ENCODE results near the gene LHFPL2.
A peak's percentile ranks its signal among the peaks of the same experiment; 100 is the strongest.

Gene LHFPL2

DNA sequence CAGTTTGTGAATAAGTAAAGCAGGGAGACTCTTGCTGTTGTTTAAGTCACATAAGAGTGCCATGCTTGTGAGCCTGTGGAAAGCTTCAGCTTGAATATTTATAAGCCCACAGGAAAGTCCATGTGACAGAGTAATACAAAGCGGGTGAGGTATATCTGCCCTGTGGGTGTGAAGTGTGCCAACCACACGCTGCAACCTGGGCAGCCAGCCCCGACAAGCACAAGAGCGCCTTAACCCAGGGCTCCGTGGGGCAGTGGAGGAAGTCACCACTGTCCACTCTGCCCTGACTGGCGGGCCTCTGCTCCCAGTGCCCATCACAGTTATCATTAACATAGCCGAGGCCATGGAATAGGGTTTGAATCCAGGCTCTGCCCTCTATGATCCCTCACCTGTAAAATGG lies 155.9 kb downstream of the LHFPL2 start:
- POLR2A ChIA-PET: no interaction called here

DNA sequence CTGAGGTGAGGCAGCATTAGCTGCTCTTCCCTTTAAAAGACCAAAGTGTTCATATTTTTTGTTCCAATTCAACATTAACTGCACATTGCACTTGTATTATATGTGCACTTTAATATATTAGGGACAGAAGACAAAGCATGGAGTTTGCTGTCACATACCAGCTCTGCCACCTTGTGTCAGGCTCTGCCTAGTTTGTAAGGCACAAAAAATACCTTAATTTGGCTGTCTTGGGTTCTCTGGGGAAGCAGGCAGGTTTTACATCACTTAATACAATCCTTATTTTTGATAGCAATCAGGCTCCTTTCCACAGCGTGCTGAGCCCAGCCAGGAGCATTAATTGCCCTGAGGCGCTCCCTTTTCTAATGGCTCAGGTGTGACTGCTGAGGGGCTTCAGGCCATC lies 156.3 kb downstream of the LHFPL2 start:
- TF ChIP-seq, protein P1, sequence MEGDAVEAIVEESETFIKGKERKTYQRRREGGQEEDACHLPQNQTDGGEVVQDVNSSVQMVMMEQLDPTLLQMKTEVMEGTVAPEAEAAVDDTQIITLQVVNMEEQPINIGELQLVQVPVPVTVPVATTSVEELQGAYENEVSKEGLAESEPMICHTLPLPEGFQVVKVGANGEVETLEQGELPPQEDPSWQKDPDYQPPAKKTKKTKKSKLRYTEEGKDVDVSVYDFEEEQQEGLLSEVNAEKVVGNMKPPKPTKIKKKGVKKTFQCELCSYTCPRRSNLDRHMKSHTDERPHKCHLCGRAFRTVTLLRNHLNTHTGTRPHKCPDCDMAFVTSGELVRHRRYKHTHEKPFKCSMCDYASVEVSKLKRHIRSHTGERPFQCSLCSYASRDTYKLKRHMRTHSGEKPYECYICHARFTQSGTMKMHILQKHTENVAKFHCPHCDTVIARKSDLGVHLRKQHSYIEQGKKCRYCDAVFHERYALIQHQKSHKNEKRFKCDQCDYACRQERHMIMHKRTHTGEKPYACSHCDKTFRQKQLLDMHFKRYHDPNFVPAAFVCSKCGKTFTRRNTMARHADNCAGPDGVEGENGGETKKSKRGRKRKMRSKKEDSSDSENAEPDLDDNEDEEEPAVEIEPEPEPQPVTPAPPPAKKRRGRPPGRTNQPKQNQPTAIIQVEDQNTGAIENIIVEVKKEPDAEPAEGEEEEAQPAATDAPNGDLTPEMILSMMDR (IDR thresholded peaks at IDR 0.05; ENCODE audit: control extremely low read depth, extremely low read depth, low read depth, missing control alignments): no peak
- DNase-seq (ENCODE audit: extremely low spot score): no peak
- ChIA-PET CTCF (interaction anchor here (1.0 to 1.6 kb wide), 3 partner anchors 10 to 25 kb away, joined by 3 to 4 read pairs (median 4); no protein-coding TSS in a partner anchor), POLR2A (no interaction called here)

More for the DNA sequence above, 155.9 kb downstream of the LHFPL2 start:
- TF ChIP-seq, protein P1 (IDR thresholded peaks at IDR 0.05; ENCODE audit: control extremely low read depth, extremely low read depth, low read depth, missing control alignments): no peak
- no peak for DNase-seq (ENCODE audit: extremely low spot score)
- CTCF ChIA-PET: interaction anchor here (0.7 to 1.6 kb wide), 3 partner anchors 9 to 18 kb away, joined by 3 to 4 read pairs (median 4); no protein-coding TSS in a partner anchor

DNA sequence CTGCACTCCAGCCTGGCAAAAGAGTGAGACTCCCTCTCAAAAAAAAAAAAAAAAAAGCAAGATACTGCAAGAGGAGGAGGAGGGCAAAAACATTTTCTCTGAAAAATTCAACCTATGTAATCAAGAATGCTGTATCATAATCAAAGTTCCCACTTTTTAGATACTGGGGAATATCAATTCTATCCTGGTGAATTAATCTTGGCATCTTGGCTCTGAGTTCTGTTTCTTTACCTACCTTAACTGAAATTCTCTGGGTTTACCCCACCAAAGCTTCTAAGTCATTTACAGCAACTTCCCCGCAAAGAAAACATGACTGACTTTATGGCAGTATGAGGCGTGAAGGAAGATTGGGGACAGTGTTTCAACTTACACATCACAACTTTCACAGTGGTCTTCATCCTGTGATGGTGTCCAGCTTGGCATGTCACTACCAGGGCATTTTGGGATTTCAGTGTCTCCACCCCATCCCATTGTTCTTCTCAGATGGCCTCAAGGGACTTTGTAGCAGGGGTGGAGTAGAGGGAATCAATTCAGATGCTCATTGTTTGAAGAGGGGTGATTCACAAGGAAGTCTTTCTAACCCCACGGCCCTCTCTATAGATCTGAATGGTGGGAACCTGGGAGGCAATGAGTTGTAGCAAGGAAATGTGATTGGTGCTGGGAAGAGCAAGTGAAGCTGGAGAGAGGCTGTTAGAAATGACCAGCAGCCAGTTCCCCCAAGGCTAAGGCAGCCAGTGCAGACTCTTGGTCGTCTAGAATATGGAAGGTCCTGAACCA lies 157.7 kb downstream of the LHFPL2 start:
- no peak for DNase-seq (ENCODE audit: extremely low spot score)
- POLR2A ChIA-PET: interaction anchor here (0.7 kb wide), 1 partner anchor 160 kb away, joined by 3 read pairs; no protein-coding TSS in a partner anchor
- TF ChIP-seq, protein P1 (IDR thresholded peaks at IDR 0.05; ENCODE audit: control extremely low read depth, extremely low read depth, low read depth, missing control alignments): no peak
- CTCF ChIA-PET: interaction anchor here (1.0 to 1.6 kb wide), 3 partner anchors 11 to 24 kb away, joined by 3 to 4 read pairs (median 4); no protein-coding TSS in a partner anchor

DNA sequence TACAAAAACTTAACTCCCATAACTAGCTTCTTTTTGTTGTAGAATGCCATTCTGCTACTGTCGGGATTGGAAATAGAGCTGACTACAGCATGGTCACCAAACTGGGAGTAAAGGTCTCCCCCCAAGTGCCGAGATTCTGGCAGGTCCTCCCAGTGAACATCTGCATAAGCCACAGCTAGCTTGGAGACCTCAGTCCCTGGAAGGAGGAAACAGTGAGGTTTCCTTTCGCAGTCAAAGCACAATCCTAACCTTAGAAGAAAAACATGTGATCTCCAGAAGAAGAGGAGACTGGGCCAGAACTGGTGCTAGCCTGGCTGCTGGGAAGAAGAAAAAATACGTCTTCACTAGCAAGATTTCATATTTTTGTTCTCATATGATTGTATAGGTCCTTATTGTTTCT lies 160.7 kb downstream of the LHFPL2 start:
- POLR2A ChIA-PET: no interaction called here
- DNase-seq (ENCODE audit: extremely low spot score): no peak

DNA sequence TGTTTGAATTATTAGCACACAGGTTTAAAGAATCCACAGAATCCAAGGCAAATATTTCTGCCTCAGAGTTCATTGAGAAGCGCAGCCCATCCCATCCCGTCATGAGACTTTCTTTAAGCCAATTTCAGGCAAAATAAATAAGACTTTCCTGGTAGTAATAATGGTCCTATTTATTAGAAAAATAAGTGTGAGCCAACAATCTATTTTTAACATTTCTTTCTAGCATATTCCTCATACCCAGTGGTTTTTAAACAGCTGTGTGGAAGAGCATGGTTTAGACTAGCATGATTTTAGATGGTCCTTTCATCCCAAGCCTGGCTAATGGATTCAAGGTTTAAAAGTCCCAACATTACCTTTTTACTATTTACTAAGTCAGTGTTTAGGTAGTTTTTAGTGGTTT lies 162.4 kb downstream of the LHFPL2 start:
- no peak for DNase-seq (ENCODE audit: extremely low spot score)
- CTCF ChIA-PET: interaction anchor here (1.1 kb wide), 1 partner anchor 40 kb away, joined by 3 read pairs; no protein-coding TSS in a partner anchor
- TF ChIP-seq, protein P1 (IDR thresholded peaks at IDR 0.05; ENCODE audit: control extremely low read depth, extremely low read depth, low read depth, missing control alignments): no peak
- POLR2A ChIA-PET: no interaction called here

More for the DNA sequence above, 160.7 kb downstream of the LHFPL2 start:
- TF ChIP-seq, protein P1 (IDR thresholded peaks at IDR 0.05; ENCODE audit: control extremely low read depth, extremely low read depth, low read depth, missing control alignments): no peak
- CTCF ChIA-PET: interaction anchor here (1.3 kb wide), 2 partner anchors 15 to 46 kb away, joined by 3 to 5 read pairs; no protein-coding TSS in a partner anchor

DNA sequence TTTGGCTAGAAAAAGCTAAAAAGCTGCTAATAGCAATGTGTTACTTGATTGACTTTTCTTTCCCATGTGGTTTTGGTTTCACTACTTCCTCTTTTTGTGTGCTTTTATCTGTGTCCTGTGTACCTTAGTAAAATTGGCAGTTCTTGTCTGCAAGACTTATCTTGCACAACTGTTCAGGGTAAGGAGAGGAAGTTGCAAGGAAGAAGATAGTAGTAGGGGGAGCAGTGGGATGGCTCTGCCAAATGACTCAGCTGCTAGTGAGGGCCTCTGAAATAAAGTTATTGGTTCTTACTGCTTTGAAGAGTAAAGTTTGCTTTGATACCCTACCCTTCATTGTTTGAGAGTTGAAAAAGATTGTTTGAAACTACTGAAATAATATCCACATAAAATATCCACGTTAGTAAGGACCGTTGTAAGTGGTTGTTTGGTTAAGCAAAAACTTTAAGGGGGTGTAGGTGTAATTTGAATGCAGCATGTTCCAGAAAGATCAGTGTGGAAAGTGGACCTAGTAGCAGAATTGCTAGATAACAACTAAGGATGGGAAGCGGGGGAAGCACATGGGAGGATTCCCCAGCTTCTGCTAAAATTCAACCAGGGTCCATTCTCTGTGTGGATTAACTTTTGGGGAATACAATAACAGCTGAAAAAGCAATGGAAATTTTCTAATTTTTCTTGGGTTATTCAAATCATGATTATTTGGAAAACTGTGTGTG lies 164.6 kb downstream of the LHFPL2 start:
- CTCF ChIA-PET: interaction anchor here (0.9 to 1.4 kb wide), 5 partner anchors 10 to 482 kb away, joined by 3 to 5 read pairs (median 3); no protein-coding TSS in a partner anchor
- POLR2A ChIA-PET: no interaction called here
- DNase-seq (ENCODE audit: extremely low spot score): peak; percentile 48

More for the DNA sequence above, 164.6 kb downstream of the LHFPL2 start:
- TF ChIP-seq, protein P1 (IDR thresholded peaks at IDR 0.05; ENCODE audit: control extremely low read depth, extremely low read depth, low read depth, missing control alignments): no peak
